Left ventricle myocardium superior (tissue), 1 donor: Measurements from ENCODE around the gene HECTD1. TPM values are rescaled to one million over a fixed set of nuclear protein-coding genes. Genes with fewer than 3 reads are reported as not detected.
"Not testable (repeated sequence)": the region's sequence is repeated elsewhere in the genome, so short reads cannot be mapped to it uniquely, and the experiment has no call there.

ENCODE experiments used
- ATAC-seq: fragments of 200-7000 bp; cut with Tn5 transposase; one replicate; pipeline ENCODE4 v1.9.1; 2020; ENCODE audit warnings: mild to moderate bottlenecking, moderate library complexity
- DNase-seq: peaks from one replicate; pipeline ENCODE4 v3.0.0-alpha.2; 2020
- intact Hi-C: fragments of 100-400 bp; cut with micrococcal nuclease; formaldehyde crosslinking; loops from one replicate; pipeline ENCODE4 v1.11.0; 2022
- total RNA-seq: library from RNA; stranded (reverse); fragmentation: NEBNext Ultra II Directional; extraction: Animal tissue kit (Norgen Biotek cat#: 25700); gene quantifications from one replicate; pipeline ENCODE4 v1.2.1, GENCODE V29; 2021
- donor health status: DM: no; HTN: yes; CAD: no; lungs with severe emphysema.

The HECTD1 gene
- total RNA-seq, 1 donor from 2014 or later: 159 TPM

DNA sequence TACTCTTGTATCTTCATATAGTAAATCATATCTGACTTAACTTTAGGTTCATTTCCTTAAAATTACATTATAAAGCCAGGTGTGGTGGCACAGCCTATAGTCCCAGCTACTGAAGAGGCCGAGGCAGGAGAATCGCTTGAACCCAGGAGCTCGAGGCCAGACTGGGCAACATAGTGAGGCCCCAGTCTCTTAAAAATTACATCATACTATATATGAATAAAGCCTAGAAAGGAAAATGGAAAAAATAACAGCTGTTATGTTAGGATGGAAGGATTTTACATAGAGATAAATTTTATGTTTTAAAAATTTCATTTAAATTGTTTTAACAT, 4.2 kb downstream of the HECTD1 start:
- intact Hi-C loops: no loop called here
- DNase-seq (no peak), ATAC-seq (no peak)

DNA sequence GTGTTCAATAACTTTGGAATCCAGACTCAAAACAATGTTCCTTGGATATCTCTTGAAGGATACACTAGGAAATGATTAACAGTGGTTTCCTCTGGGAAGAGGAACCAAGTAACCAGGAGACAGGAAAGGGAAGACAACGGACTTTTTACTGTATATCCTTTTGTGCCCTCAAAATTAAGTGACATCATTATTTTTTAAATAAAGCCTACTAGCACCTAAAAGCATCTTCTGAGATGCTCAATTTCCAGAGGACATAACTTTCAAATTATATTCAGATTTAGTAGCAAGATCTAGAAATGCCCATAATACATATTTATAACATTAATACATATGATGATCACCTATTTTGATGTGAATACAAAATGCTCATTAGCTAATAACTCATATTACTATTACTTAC, 6.5 kb downstream of the HECTD1 start:
- ATAC-seq: no peak
- intact Hi-C loops: no loop called here

DNA sequence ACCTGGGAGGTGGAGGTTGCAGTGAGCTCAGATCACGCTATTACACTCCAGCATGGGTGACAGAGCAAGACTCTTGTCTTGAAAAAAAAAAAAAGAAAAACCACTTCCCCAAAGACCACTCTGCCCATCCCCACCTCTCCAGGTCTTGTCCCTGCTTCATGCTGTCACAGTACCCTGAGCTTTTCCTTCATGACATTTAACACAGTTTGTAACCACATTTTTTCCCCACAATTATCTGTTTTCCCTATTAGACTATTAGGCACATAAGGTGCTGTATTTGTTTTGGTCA, 6.9 kb downstream of the HECTD1 start:
- intact Hi-C loops: no loop called here
- no peak for ATAC-seq
- DNase-seq: no peak

More for the DNA sequence above, 6.5 kb downstream of the HECTD1 start:
- DNase-seq: no peak

DNA sequence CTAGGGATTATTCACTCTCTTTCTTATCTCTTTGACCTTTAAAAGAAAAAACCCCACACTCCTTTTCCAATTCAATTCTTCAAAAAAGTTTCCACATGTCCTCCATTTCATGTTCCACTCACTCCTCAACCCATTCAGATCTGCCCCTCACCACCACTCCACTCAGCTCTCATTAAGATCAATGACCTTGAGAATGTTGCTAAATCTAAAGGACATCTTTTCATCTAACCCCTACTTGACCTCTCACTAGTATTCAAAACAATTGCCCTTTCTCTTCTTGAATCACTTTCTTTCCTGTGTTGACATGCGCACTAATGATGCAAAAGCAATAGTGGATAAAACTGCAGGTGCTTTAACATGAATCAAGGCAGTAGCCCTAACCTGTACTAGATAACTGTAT, 9.9 kb downstream of the HECTD1 start:
- intact Hi-C loops: no loop called here
- no peak for DNase-seq
- no peak for ATAC-seq

DNA sequence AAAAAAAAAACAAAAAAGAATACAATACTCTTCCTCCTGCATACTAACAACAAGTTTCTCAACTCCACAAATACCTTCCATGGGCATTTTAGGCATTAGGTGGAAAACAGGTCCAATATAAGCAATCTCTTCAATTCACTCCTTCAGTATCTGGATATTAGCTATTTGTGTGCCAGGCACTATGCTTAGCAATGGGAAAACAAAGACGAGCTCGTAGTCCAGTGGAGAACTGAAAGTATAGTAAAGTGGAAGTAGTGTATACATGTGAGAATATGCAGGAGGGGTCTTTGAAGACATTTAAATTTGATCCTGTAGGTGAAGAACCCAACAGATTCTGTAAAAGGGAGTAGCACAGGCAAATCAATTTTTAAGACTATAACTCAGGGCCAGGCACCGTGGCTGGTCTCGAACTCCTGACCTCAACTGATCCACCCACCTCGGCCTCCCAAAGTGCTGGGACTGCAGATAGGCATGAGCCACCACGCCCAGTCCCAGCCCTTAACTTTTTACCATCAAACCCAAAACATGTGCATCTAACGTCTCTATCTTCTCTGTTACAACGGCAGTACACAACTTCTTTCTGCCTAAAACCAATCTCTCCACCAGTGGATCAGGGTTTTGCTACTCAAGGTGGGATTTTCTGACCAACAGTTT, 10.6 kb downstream of the HECTD1 start:
- DNase-seq (no peak), ATAC-seq (peak; percentile 21)
- intact Hi-C loops: no loop called here

DNA sequence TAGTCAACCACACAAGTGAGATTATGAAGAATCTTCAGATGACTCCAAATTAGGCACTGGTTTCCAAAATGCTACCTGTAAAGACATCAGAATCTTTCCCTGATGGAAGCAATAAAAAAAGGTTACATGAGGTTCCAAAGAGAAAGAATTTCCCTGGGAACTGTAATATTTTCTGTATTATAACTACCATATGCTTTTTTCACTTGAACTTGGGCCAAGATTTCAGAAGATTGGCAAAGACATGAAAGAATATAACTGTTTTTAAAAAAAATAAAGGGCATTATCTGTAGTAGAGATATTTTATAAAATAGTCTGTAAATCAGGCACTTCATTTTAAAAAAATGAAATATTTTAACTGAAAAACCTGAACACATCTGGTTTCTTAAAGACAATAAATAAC, 12.9 kb downstream of the HECTD1 start:
- intact Hi-C loops: no loop called here
- no peak for ATAC-seq
- DNase-seq: no peak

DNA sequence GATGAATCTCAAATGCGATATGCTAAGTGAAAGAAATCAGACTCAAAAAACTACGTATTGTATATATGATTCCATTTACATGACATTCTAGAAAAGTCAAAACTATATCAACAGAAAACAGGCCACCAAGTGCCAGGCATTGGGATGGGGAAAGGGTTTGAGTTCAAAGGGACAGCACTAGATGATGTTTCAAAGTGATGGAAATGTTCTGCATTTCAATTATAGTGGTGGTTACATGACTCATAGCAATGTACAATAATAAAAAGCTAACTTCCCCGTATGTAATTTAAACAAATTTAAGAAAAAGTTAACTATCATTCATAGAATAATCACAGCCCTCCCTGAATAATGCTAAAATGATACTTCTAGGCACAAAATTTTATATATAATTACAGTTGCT, 13.5 kb downstream of the HECTD1 start:
- intact Hi-C loops: no loop called here
- DNase-seq (no peak), ATAC-seq (no peak)

DNA sequence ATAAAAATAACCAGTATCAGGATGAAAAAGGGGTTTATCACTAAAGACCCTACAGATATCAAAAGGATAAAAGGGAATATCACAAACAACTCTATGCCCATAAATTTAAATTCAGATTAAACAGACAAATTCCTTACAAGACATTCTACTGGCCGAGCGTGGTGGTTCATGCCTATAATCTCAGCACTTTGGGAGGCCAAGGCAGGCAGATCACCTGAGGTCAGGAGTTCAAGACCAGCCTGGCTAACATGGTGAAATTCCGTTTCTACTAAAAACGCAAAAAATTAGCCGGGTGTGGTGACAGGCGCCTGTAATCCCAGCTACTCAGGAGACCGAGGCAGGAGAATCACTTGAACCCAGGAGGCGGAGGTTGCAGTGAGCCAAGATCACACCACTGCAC, 15.0 kb downstream of the HECTD1 start:
- ATAC-seq, DNase-seq, intact Hi-C loops: not testable (repeated sequence)

DNA sequence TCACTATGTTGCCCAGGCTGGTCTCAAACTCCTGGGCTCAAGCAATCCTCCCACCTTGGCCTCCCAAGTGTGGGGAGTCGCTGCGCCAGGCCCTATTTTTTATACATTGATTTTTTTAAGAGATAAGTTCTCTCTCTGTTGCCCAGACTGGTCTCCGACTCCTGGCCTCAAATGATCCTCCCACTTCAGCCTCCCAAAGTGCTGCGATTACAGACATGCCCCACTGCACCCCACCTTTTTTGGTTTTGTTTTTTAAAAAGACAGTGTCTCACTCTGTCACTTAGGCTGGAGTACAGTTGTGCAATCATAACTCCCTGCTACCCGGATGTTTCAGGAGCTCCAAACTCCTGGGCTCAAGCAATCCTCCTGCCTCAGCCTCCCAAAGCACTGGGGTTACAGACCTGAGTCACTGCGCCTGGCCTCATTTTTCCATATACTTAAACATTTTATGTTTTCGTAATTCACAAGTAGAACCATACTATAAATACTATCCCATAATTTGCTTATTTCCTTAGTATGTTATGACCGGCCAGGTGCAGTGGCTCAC, 16.8 kb downstream of the HECTD1 start:
- intact Hi-C loops: no loop called here
- no peak for ATAC-seq

DNA sequence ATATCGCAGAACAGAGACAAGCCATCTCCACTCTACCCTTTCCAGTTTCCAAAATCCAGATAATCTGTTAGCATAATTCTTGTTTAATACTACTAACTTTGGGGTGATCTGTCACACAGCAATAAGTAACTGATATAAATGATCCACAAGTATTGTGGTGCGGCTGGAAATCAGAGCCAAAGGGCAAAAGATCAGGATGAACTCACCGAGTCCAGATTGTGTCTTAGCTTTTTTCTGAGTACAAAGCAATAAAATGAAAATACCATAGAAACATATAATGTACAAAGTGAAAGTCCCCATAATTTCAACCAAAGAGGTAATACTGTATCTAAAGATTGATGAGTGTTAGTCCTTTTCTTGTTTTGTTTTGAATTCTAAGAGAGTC, 17.4 kb downstream of the HECTD1 start:
- no peak for DNase-seq
- ATAC-seq: no peak
- intact Hi-C loops: no loop called here

More for the DNA sequence above, 16.8 kb downstream of the HECTD1 start:
- no peak for DNase-seq

DNA sequence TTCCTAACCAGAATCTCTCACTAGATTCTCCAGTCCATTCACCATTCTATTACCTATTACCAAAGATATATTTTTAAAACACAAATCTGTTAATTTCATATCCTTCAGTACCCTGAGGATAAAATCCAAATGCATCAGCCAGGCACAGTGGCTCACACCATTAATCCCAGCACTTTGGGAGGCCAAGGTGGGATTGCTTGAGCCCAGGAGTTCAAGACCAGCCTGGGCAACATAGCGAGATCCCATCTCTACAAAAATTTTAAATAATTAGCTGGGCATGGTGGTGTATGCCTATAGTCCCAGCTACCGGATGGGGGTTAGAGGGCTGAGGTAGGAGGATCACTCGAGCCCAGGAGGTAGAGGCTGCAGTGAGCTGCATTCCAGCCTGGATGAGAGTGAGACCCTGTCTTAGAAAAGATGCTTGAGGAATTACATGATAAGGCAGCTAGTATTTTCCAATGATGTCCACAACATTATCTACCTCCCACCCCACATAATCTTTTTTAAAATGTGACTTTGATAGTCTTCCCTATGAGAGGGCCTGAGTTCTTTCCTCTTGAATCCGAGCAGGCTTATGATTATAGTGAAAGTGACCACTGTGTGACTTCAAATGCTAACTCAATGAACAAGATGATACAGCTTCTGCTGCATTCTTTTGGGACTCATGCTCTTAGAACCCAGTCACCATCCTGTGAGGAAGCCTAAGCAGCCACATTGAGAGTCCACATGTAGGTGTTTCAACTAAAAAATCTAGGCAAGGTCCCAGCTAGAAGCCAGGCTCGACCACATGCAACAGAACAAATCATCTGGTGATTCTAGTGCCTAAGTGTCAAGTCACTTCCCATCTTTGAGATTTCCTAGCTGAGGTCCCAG, 18.0 kb downstream of the HECTD1 start:
- DNase-seq: no peak
- no peak for ATAC-seq
- intact Hi-C loops: no loop called here

DNA sequence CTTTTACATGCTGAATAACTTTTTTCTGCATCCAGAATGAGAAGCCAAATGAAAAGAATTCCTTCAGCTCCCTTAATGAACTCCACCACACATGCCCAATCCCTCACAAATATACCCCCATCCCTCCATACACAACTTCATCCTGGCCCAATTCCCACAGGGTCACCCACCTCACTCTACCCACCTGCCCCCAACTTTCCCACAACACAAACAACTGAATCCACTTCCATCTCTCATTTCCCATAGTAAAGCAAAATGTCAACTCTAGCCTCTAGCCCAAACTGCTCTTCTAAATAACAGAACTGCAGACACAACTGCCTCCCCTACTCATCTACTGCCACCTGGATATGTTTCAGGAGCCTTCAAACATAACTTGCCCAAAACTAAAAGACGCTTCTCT, 18.8 kb downstream of the HECTD1 start:
- no peak for ATAC-seq
- intact Hi-C loops: no loop called here

DNA sequence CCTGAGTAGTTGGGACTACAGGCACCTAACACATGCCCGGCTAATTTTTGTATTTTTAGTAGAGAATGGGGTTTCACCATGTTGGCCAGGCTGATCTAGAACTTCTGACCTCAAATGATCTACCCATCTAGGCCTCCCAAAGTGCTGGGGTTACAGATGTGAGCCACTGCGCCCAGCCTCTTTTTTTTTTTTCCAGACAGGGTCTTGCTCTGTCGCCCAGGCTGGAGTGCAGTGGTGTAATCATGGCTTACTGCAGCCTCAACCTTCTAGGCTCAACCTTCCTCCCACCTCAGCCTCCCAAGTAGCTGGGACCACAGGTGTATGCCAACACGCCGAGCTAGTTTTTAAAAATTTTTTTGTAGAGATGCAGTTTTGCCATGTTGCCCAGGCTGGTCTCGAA, 25.6 kb downstream of the HECTD1 start:
- intact Hi-C loops, ATAC-seq, DNase-seq: not testable (repeated sequence)

More for the DNA sequence above, 18.8 kb downstream of the HECTD1 start:
- DNase-seq: no peak

DNA sequence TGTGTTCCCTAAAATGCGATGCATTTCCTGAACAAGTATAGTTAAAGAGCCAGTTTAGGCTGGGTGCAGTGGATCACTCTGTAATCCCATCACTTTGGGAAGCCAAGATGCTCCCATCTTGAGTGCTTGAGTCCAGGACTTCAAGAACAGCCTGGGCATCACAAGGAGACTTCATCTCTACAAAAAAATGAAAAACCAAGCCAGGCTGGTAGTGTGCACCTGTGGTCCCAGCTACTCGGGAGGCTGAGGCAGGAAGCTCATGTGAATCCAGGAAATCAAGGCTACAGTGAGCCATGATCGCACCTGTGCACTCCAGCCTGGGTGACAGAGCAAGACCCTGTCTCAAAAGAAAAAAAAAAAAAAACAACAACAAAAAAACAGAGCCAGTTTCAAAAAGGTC, 26.3 kb downstream of the HECTD1 start:
- DNase-seq (no peak), ATAC-seq (no peak)
- intact Hi-C loops: no loop called here

DNA sequence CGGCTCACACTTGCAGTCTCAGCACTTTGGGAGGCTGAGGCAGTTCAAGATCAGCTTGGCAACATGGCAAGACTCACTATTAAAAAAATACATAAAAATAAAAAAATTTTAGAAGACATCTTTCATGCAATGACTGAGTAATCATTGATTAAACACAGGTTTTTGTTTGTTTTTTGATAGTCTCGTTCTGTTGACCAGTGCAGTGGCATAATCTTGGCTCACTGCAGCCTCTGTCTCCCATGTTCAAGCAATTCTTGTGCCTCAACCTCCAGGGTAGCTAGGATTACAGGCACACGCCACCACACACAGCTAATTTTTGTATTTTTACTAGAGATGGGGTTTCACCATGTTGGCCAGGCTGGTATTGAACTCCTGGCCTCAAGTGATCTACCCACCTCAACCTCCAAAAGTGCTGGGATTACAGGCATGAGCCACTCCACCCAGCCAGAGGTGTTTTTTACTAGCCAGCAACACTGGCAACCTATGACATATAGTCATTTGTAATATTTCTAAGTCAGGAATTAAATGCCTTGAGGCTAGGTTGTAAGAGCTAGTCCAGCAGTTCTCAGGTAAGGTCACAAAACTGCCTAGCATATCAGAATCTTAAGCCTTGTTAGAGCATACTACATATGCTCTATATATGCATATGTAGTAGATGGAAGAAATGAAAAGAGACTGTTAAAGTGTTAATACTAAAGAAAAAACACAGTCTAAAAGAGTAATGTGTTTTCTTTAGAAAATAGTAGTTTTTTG, 27.1 kb downstream of the HECTD1 start:
- ATAC-seq (no peak), DNase-seq (no peak)
- intact Hi-C loops: no loop called here

DNA sequence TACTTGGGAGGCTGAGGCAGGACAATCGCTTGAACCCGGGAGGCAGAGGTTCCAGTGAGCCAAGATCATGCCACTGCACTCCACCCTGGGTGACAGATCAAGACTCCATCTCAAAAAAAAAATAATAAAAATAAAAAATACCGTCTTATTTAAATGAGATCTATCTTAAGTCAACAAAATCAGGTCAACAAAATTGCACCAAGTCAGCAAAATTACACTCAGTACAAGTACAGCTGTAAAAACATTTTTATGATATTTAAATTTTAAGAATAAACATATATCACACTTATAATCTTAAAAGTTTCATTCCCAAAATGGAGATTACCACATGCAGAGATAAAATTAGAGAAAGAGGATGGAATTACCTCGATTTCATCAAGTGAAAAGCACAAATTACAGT, 33.2 kb downstream of the HECTD1 start:
- no peak for ATAC-seq
- intact Hi-C loops: no loop called here
- no peak for DNase-seq

DNA sequence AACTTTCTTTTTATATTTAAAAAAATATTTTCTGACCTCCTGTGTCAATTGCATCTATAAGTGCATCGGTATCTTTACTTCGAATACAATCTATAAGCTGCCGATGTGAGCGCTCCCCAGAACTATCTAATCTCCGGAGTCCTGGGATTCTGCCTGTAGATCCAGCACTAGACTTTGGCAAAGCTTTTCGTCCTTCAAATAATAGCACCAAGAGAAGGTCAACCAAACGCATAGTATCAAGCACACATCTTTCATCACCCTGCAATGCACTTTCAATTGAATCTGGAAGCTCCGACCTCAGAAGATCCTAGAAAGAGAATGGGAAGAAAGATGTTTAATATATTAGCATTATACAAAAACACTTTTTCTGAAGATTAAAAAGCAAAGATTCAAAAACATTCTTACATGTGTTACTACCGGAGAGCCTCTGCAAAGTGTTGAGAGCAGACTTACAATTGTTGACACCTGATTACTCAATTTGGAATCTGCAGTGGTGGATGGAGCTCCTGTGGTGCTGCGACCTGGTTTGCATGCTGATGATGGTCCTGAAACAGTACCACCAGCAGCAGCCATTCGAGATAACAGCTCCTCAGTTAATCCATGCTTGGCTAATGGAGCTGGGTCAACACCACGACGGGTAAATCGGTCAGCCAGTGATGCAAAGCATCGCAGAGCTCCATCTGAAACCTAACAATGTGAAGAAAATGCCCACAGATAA, 34.3 kb downstream of the HECTD1 start:
- no peak for DNase-seq
- intact Hi-C loops: no loop called here
- peak; percentile 51 for ATAC-seq

DNA sequence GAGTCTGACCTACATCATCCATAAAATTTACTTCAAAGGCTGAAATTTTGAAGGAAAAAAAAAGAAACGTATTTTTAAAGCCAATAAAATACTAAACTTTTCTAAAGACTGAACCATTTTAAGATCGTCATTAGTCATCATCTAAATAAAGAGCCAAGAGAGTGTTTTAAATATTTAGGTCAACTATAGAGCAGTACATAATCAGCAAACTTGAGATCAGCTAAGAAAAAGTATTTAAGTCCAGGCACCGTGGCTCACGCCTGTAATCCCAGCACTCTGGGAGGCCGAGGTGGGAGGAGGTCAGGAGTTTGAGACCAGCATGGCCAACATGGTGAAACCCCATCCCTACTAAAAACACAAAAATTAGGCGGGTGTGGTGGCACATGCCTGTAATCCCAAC, 35.5 kb downstream of the HECTD1 start:
- DNase-seq (no peak), ATAC-seq (peak; percentile 23)
- intact Hi-C loops: no loop called here

DNA sequence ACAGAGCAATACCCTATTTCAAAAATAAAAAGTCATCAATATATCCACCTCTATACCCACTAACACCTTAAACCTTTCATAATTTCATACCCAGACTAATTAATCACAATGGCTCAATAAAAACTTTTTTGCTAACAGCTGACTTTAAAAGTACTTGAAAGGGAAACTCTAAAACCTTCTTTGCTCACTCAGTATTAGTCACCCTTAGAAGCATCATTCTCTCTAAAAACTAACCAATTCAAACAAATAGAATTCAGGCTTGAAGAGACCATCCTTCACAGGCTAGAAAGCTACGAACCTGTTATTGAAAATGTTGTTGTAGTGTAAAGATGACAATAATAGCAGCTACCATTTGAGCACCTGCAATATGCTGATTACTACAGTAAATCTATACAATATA, 37.2 kb downstream of the HECTD1 start:
- ATAC-seq: no peak
- no peak for DNase-seq
- intact Hi-C loops: no loop called here
